IPS-18a (cell line): ENCODE results near the gene GRIP1.

Experiments
- H3K27ac ChIP-seq: one replicate; pipeline ENCODE4 v1.5.1; 2013; ENCODE audit warnings: low read length
- H3K27me3 ChIP-seq: one replicate; pipeline ENCODE4 v1.6.1; 2013; ENCODE audit warnings: mild to moderate bottlenecking, low read length; ENCODE audit not compliant: control insufficient read depth, insufficient read depth
- H3K36me3 ChIP-seq: one replicate; pipeline ENCODE4 v1.6.1; 2013; ENCODE audit warnings: low read depth, low read length; ENCODE audit not compliant: control insufficient read depth
- H3K4me1 ChIP-seq: one replicate; pipeline ENCODE4 v1.6.1; 2013; ENCODE audit warnings: low read depth, low read length; ENCODE audit not compliant: control insufficient read depth
- H3K4me3 ChIP-seq: one replicate; pipeline ENCODE4 v1.5.1; 2013; ENCODE audit warnings: low read length
- H3K9ac ChIP-seq: one replicate; pipeline ENCODE4 v1.6.1; 2013; ENCODE audit warnings: mild to moderate bottlenecking, low read length, moderate library complexity
- H3K9me3 ChIP-seq: one replicate; pipeline ENCODE4 v1.6.1; 2013; ENCODE audit warnings: low read depth, low read length; ENCODE audit not compliant: control insufficient read depth

GRIP1 gene

GRCh38 chr12:66708704-66709456, 30.0 kb upstream of the GRIP1 start:
- Histone ChIP-seq H3K9ac (no peak overlapping the region), H3K9me3 (no peaks in the 10 kb centered on the region)

GRCh38 chr12:66707002-66707697, 28.3 kb upstream of the GRIP1 start:
- Histone ChIP-seq H3K9ac (no peak overlapping the region), H3K4me1 (no peaks in the 10 kb centered on the region), H3K27me3 (no peaks in the 10 kb centered on the region), H3K27ac (no peak overlapping the region), H3K4me3 (no peak overlapping the region), H3K9me3 (no peaks in the 10 kb centered on the region), H3K36me3 (no peaks in the 10 kb centered on the region)

More at GRCh38 chr12:66708704-66709456, 30.0 kb upstream of the GRIP1 start:
- Histone ChIP-seq H3K27me3 (no peaks in the 10 kb centered on the region), H3K4me3 (no peak overlapping the region), H3K4me1 (no peaks in the 10 kb centered on the region), H3K36me3 (no peaks in the 10 kb centered on the region), H3K27ac (no peak overlapping the region)

- no peaks in the 10 kb centered on the region for H3K27me3 ChIP-seq
- no peak overlapping the region for H3K27ac ChIP-seq
- no peaks in the 10 kb centered on the region for H3K4me1 ChIP-seq
- H3K9ac ChIP-seq: no peak overlapping the region
- no peaks in the 10 kb centered on the region for H3K9me3 ChIP-seq
- no peak overlapping the region for H3K4me3 ChIP-seq
- no peaks in the 10 kb centered on the region for H3K36me3 ChIP-seq
These were observed 21.0 kb upstream of the GRIP1 start for GRCh38 chr12:66699738-66700482.

DNA sequence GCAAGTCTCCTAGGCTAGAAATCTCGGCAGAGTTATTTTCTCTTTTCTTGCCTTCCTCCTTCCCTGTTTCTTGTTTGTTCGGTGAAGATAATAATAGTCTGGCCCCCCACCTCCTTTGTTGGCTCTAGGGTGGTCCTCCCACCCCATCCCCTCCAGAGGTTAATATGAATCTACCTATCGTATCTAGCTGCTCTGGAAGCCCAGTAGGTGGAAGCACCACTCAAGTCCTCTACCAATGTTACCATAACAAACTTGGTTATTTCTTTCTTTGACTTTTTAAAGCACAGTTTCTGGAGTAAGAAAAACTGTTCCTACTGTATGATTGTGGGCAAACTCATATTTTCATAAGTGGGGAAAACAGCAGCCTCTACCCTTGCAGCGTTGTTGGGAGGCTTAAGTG, 19.7 kb upstream of the GRIP1 start:
- Histone ChIP-seq H3K36me3 (no peaks in the 10 kb centered on the region), H3K4me3 (no peak overlapping the region), H3K9ac (no peak overlapping the region), H3K27me3 (no peaks in the 10 kb centered on the region), H3K27ac (no peak overlapping the region), H3K4me1 (no peaks in the 10 kb centered on the region), H3K9me3 (no peaks in the 10 kb centered on the region)

- H3K36me3 ChIP-seq: no peaks in the 10 kb centered on the region
- no peaks in the 10 kb centered on the region for H3K27me3 ChIP-seq
- H3K4me1 ChIP-seq: no peaks in the 10 kb centered on the region
- no peak overlapping the region for H3K9ac ChIP-seq
- no peak overlapping the region for H3K4me3 ChIP-seq
- H3K9me3 ChIP-seq: no peaks in the 10 kb centered on the region
- no peak overlapping the region for H3K27ac ChIP-seq
These were observed 18.5 kb upstream of the GRIP1 start for GRCh38 chr12:66697404-66697803.

DNA sequence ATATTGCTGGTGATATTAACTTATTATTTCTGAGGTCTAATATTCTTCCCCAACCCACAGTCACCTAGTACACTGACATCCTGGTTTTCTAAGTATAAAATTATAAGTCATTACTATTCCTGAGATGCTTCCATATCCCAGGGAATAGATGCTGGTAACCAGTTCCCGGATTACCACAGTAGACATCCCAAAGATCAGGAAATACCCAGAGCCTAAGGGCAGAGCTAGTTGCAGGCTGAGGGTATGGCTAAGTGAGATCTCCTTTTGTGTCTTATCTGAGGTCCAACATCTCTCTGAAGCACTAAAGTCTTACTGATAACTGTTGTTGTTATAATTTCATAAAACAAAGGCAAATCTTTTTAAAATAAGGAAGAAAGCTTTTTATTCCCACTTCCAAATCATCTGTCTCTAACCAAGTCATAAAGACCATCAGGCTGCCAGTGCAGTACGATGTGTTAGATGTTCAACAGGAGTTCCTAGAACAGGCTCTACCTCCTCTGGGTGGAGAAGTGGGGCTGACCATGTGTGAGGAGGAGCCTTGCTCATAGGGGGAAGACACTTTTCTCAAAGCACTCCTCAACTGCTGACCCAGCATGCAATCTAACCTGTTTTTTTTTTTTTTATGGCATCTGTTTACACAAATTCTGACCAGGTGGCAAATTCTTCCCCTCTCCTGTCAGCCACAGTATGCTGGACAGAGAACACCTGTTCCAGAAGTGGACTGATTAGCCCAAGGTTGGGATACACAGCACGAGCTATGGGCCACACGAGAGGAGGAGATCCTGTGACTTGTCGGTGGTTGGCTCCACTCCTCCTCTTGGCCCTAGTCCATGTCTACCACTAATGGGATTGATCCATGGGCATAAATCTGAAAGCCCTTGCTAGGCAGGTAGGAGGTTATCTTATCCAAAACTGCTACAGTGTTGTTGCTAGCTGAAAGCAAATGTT, 16.1 kb upstream of the GRIP1 start:
- no peaks in the 10 kb centered on the region for H3K36me3 ChIP-seq
- no peak overlapping the region for H3K27ac ChIP-seq
- peaks cover 5% of the 10 kb centered on the region for H3K4me1 ChIP-seq
- no peaks in the 10 kb centered on the region for H3K9me3 ChIP-seq
- H3K9ac ChIP-seq: no peak overlapping the region
- H3K27me3 ChIP-seq: no peaks in the 10 kb centered on the region
- no peak overlapping the region for H3K4me3 ChIP-seq

GRCh38 chr12:66693901-66694513, 15.1 kb upstream of the GRIP1 start:
- no peaks in the 10 kb centered on the region for H3K36me3 ChIP-seq
- no peak overlapping the region for H3K9ac ChIP-seq
- H3K4me3 ChIP-seq: no peak overlapping the region
- H3K9me3 ChIP-seq: no peaks in the 10 kb centered on the region
- H3K4me1 ChIP-seq: peaks cover 5% of the 10 kb centered on the region
- H3K27me3 ChIP-seq: no peaks in the 10 kb centered on the region
- H3K27ac ChIP-seq: no peak overlapping the region

DNA sequence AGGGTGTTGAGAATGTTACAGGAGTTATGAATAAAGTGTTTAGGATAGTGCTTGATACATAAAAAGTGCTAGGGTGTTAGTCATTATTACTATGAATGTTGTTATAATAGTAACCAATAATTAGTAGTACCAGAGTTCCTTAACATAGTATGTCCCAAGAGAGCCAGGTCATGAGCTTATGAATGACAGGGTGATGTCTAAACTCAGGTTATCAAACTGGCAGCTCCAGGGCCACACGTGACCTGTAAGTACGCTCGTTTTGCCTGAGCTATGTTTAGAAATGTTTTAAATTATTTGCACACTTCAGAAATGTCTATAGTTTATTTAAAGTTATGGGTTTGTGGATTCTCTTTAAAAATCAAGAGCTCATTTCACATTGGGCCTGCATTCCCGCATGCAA, 14.1 kb upstream of the GRIP1 start:
- H3K9ac ChIP-seq: no peak overlapping the region
- no peaks in the 10 kb centered on the region for H3K9me3 ChIP-seq
- H3K27ac ChIP-seq: no peak overlapping the region
- H3K4me3 ChIP-seq: no peak overlapping the region
- no peaks in the 10 kb centered on the region for H3K27me3 ChIP-seq
- H3K36me3 ChIP-seq: no peaks in the 10 kb centered on the region
- H3K4me1 ChIP-seq: peaks cover 13% of the 10 kb centered on the region

GRCh38 chr12:66692170-66692569, 13.3 kb upstream of the GRIP1 start:
- Histone ChIP-seq H3K9me3 (no peaks in the 10 kb centered on the region), H3K4me3 (no peak overlapping the region), H3K27me3 (no peaks in the 10 kb centered on the region), H3K27ac (no peak overlapping the region), H3K36me3 (no peaks in the 10 kb centered on the region), H3K4me1 (peaks cover 20% of the 10 kb centered on the region), H3K9ac (no peak overlapping the region)

GRCh38 chr12:66688846-66689439, 10.1 kb upstream of the GRIP1 start:
- no peaks in the 10 kb centered on the region for H3K9me3 ChIP-seq
- H3K27ac ChIP-seq: no peak overlapping the region
- H3K4me1 ChIP-seq: peaks cover 20% of the 10 kb centered on the region
- no peaks in the 10 kb centered on the region for H3K36me3 ChIP-seq
- no peaks in the 10 kb centered on the region for H3K27me3 ChIP-seq
- H3K9ac ChIP-seq: no peak overlapping the region
- H3K4me3 ChIP-seq: no peak overlapping the region
